OCI-LY1 (cell line): Measurements from ENCODE around the gene PADI6.
A peak's percentile ranks its signal among the peaks of the same experiment; 100 is the strongest.

Experiments
- H2AFZ ChIP-seq: fragments of 200-600 bp; sonication (generic), shearing (Covaris generic); 2 replicates; pipeline ENCODE4 v1.6.0; 2014; ENCODE audit warnings: antibody characterized with exemption, mild to moderate bottlenecking, low read length
- H3F3A ChIP-seq: fragments of 200-600 bp; sonication (generic), shearing (Covaris generic); 2 replicates; pipeline ENCODE4 v1.6.0; 2014; ENCODE audit warnings: mild to moderate bottlenecking, antibody characterized with exemption, low read length, moderate library complexity; ENCODE audit not compliant: insufficient read depth
- H3K27ac ChIP-seq: fragments of 200-600 bp; sonication (generic); 2 replicates; pipeline ENCODE4 v1.5.1; 2014; ENCODE audit warnings: low read length, mixed run types, mild to moderate bottlenecking, low read depth; ENCODE audit not compliant: poor library complexity, severe bottlenecking
- H3K27me3 ChIP-seq: fragments of 200-600 bp; sonication (generic); 2 replicates; pipeline ENCODE4 v1.6.0; 2014; ENCODE audit warnings: antibody characterized with exemption, mild to moderate bottlenecking, low read length, moderate library complexity; ENCODE audit not compliant: insufficient read depth
- H3K36me3 ChIP-seq: fragments of 200-600 bp; sonication (generic); 2 replicates; pipeline ENCODE4 v1.6.1; 2014; ENCODE audit warnings: mild to moderate bottlenecking, antibody characterized with exemption, low read length, moderate library complexity, mixed read lengths; ENCODE audit not compliant: insufficient read depth
- H3K4me1 ChIP-seq: fragments of 200-600 bp; sonication (generic); 2 replicates; pipeline ENCODE4 v1.5.1; 2014; ENCODE audit warnings: mild to moderate bottlenecking, low read length, moderate library complexity; ENCODE audit not compliant: insufficient read depth, severe bottlenecking
- H3K4me2 ChIP-seq: fragments of 200-600 bp; sonication (generic), shearing (Covaris generic); 2 replicates; pipeline ENCODE4 v1.6.1; 2014; ENCODE audit warnings: low read length
- H3K4me3 ChIP-seq: fragments of 200-600 bp; sonication (generic); 2 replicates; pipeline ENCODE4 v1.5.1; 2014; ENCODE audit warnings: low read length, low read depth, mild to moderate bottlenecking, mixed read lengths; ENCODE audit not compliant: poor library complexity, severe bottlenecking
- H3K79me2 ChIP-seq: fragments of 200-600 bp; shearing (Covaris generic); 2 replicates; pipeline ENCODE4 v1.6.1; 2016; ENCODE audit warnings: mixed run types, low read length, mixed read lengths; ENCODE audit not compliant: insufficient read depth
- H3K9ac ChIP-seq: fragments of 200-600 bp; sonication (generic), shearing (Covaris generic); 2 replicates; pipeline ENCODE4 v1.6.1; 2014; ENCODE audit warnings: mild to moderate bottlenecking, low read length, mixed read lengths
- H3K9me2 ChIP-seq: fragments of 200-600 bp; sonication (generic), shearing (Covaris generic); 2 replicates; pipeline ENCODE4 v1.6.1; 2014; ENCODE audit warnings: low read depth, mild to moderate bottlenecking, low read length, mixed read lengths
- H3K9me3 ChIP-seq: fragments of 200-600 bp; shearing (Covaris generic); 2 replicates; pipeline ENCODE4 v1.6.1; 2014; ENCODE audit warnings: low read length, mixed read lengths
- H4K20me1 ChIP-seq: fragments of 200-600 bp; sonication (generic), shearing (Covaris generic); 2 replicates; pipeline ENCODE4 v1.6.0; 2016; ENCODE audit warnings: mild to moderate bottlenecking, low read length; ENCODE audit not compliant: insufficient read depth
- EZH2 ChIP-seq: fragments of 200-600 bp; sonication (generic), shearing (Covaris generic); IDR thresholded peaks from 2 replicates; pipeline ENCODE4 v1.8.0; 2017; ENCODE audit warnings: borderline replicate concordance, mixed run types, mild to moderate bottlenecking, antibody characterized with exemption, low read length, moderate library complexity, mixed read lengths
- TF ChIP-seq, protein P1 (sequence below): fragments of 200-600 bp; sonication (generic), shearing (Covaris generic); IDR thresholded peaks from 2 replicates; pipeline ENCODE4 v1.5.1; 2017; ENCODE audit warnings: mild to moderate bottlenecking, antibody characterized with exemption, low read length, moderate library complexity, mixed read lengths

The PADI6 gene

DNA sequence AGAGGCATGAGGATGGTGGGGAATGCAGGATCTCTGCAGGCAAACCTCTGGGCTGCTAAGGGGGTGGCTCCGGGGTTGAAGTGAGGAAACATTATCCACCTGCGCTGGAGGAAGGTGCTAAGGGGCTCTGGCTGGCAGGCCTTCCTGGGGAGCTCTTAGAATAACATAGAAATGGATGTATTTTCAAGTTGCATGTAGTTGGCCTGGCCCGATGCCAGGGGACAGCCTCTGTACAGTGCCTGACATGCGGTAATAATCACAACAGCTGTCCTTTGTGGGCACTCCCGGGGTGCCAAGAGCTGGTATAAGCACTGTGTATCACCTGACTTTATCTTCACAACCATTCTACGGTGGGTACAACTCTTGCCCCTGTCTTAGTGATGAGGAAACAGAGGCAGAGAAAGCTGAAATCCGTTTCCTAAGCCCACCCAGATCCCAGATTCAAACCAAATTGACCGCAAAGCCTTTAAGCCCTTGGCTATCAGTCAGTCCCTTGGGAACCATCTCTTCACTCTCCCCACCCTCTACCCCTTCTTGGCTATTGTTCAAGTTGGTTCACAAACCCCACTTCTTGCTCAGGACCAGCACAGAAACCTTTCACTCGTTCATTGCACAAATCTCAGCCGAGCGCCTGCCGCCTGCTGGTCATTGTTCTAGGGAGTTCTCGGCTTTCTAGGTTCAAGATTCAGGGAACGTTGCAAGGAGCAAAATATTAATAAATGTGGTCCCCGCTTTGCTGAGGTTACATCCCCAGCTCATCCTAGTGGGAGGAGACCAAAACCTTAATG is 33.1 kb upstream of the PADI6 start:
- no peaks in the 10 kb centered on the region for H3K4me1 ChIP-seq
- H3K9me2 ChIP-seq: no peaks in the 10 kb centered on the region
- H3K9me3 ChIP-seq: no peaks in the 10 kb centered on the region
- H3K27ac ChIP-seq: no peak overlapping the region
- no peak overlapping the region for H3K4me2 ChIP-seq
- no peak overlapping the region for H2AFZ ChIP-seq
- no peaks in the 10 kb centered on the region for H4K20me1 ChIP-seq
- no peaks in the 10 kb centered on the region for H3K79me2 ChIP-seq
- no peaks in the 10 kb centered on the region for H3K36me3 ChIP-seq
- H3K4me3 ChIP-seq: no peak overlapping the region
- H3K27me3 ChIP-seq: no peaks in the 10 kb centered on the region; the same call in 1 of the 2 replicates
- H3F3A ChIP-seq: no peaks in the 10 kb centered on the region
- H3K9ac ChIP-seq: no peak overlapping the region
- TF ChIP-seq EZH2: no peak
- TF ChIP-seq, protein P1, sequence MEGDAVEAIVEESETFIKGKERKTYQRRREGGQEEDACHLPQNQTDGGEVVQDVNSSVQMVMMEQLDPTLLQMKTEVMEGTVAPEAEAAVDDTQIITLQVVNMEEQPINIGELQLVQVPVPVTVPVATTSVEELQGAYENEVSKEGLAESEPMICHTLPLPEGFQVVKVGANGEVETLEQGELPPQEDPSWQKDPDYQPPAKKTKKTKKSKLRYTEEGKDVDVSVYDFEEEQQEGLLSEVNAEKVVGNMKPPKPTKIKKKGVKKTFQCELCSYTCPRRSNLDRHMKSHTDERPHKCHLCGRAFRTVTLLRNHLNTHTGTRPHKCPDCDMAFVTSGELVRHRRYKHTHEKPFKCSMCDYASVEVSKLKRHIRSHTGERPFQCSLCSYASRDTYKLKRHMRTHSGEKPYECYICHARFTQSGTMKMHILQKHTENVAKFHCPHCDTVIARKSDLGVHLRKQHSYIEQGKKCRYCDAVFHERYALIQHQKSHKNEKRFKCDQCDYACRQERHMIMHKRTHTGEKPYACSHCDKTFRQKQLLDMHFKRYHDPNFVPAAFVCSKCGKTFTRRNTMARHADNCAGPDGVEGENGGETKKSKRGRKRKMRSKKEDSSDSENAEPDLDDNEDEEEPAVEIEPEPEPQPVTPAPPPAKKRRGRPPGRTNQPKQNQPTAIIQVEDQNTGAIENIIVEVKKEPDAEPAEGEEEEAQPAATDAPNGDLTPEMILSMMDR: peak; percentile 20; the same call in 1 of the 2 replicates

DNA sequence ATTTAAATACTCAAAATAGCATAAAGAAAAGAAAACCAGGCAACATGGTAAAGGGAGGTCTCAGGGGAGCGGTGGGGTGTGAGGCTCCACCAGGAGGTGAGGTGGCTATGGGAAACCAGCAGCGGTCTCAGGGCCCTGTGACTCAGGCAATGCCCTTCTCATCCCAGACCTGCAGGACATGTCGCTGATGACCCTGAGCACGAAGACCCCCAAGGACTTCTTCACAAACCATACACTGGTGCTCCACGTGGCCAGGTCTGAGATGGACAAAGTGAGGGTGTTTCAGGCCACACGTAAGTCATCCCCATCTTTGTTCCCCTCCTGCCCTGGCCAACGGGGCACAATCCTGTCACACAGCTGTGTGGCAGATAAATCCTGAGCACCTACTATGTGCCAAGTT is 32.5 kb upstream of the PADI6 start:
- no peak overlapping the region for H2AFZ ChIP-seq
- H3K9me3 ChIP-seq: no peaks in the 10 kb centered on the region
- H3K9me2 ChIP-seq: no peaks in the 10 kb centered on the region
- H3K9ac ChIP-seq: no peak overlapping the region
- H3K4me1 ChIP-seq: no peaks in the 10 kb centered on the region
- no peak overlapping the region for H3K4me2 ChIP-seq
- no peaks in the 10 kb centered on the region; the same call in 1 of the 2 replicates for H3K27me3 ChIP-seq
- H3K79me2 ChIP-seq: no peaks in the 10 kb centered on the region
- H4K20me1 ChIP-seq: no peaks in the 10 kb centered on the region
- H3K4me3 ChIP-seq: no peak overlapping the region
- no peaks in the 10 kb centered on the region for H3K36me3 ChIP-seq
- H3K27ac ChIP-seq: no peak overlapping the region
- no peaks in the 10 kb centered on the region for H3F3A ChIP-seq
- TF ChIP-seq, protein P1: no peak; the same call in 1 of the 2 replicates
- TF ChIP-seq EZH2: no peak

DNA sequence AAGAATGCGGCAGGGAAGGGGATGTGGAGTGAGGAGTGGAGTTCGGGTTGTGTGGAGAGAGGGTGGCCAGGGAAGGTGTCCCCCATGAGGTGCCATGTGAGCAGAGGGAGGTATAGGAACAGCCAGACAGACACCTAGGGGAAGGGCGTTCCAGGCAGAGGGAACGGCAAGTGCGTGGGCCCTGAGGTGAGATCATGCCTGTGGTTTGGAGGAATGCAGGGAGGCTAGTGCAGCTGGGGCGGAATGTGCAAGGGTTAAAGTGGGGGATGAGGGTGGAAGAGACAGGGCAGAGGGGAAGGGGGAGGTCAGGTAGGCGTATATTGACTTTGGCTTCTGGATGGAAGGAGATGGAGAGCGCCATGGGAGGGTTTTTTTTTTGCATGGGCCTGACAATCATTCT is 31.6 kb upstream of the PADI6 start:
- Histone ChIP-seq H2AFZ (no peak overlapping the region), H3K9ac (no peak overlapping the region), H3K36me3 (no peaks in the 10 kb centered on the region), H3K4me1 (no peaks in the 10 kb centered on the region), H3F3A (no peaks in the 10 kb centered on the region), H3K9me2 (no peaks in the 10 kb centered on the region), H3K9me3 (no peaks in the 10 kb centered on the region), H3K4me2 (no peak overlapping the region), H3K4me3 (no peak overlapping the region), H4K20me1 (no peaks in the 10 kb centered on the region), H3K79me2 (no peaks in the 10 kb centered on the region), H3K27ac (no peak overlapping the region), H3K27me3 (no peaks in the 10 kb centered on the region; the same call in 1 of the 2 replicates)
- TF ChIP-seq, protein P1: no peak
- TF ChIP-seq EZH2: no peak
